B cell (primary cell): ENCODE measurements around the gene UTRN. TPM values are rescaled to one million over a fixed set of nuclear protein-coding genes. Genes with fewer than 3 reads are reported as not detected.

ENCODE experiments used
- ATAC-seq: fragments of 200-7000 bp; cut with Tn5 transposase; one replicate; pipeline ENCODE4 v1.10.0; 2021; ENCODE audit warnings: low read depth, mild to moderate bottlenecking, moderate number of reproducible peaks, moderate library complexity
- CTCF ChIA-PET: fragments of 350-600 bp; sonication (Branson Sonifier 250); formaldehyde crosslinking; loops from one replicate; lab custom pipeline; 2021; ENCODE audit warnings: antibody characterized with exemption, inconsistent platforms; lab: Charles Lee
- POLR2A ChIA-PET: fragments of 350-600 bp; sonication (Branson Sonifier 250); formaldehyde crosslinking; loops from one replicate; lab custom pipeline; 2021; ENCODE audit warnings: antibody characterized with exemption; lab: Charles Lee
- DNase-seq: peaks from one replicate; pipeline ENCODE4 v3.0.0; 2013
- H2AFZ ChIP-seq: 2 replicates; pipeline ENCODE4 v1.6.1; 2012; ENCODE audit warnings: mild to moderate bottlenecking, low read depth, low read length; ENCODE audit not compliant: insufficient read depth, poor library complexity, severe bottlenecking
- H3K27ac ChIP-seq, 2 donors: 1 replicate in 1 of 2; 2 replicates in 1 of 2; pipeline ENCODE4 v1.5.1; 2012 to 2013; ENCODE audit warnings: low read length in 2 of 2, mild to moderate bottlenecking in 2 of 2, moderate library complexity in 1 of 2
- H3K27me3 ChIP-seq, 4 experiments: fragments of 200-600 bp in 1 of 4; sonication (generic) in 1 of 4; replicated peaks in 1 of 4; 1 replicate in 2 of 4; 2 replicates in 2 of 4; pipeline versions ENCODE4 v1.6.1 to v1.7.0; 2013 to 2016; ENCODE audit warnings: low read length in 3 of 4, mild to moderate bottlenecking in 2 of 4, mixed read lengths in 1 of 4, moderate library complexity in 1 of 4; ENCODE audit not compliant: insufficient read depth in 4 of 4, control insufficient read depth in 3 of 4; ENCODE audit errors: control extremely low read depth in 1 of 4
- H3K36me3 ChIP-seq, 2 experiments: replicated peaks in 1 of 2; 1 replicate in 1 of 2; 2 replicates in 1 of 2; pipeline versions ENCODE4 v1.6.1 to v1.7.1; 2013; ENCODE audit warnings: low read length in 1 of 2; ENCODE audit not compliant: insufficient read depth in 2 of 2, control insufficient read depth in 1 of 2; ENCODE audit errors: control extremely low read depth in 1 of 2, extremely low read depth in 1 of 2
- H3K4me1 ChIP-seq, 2 donors: fragments of 200-600 bp in 1 of 2; sonication (generic) in 1 of 2; 1 replicate in 1 of 2; 2 replicates in 1 of 2; pipeline versions ENCODE4 v1.5.1 to v1.6.1; 2013 to 2017; ENCODE audit warnings: low read length in 2 of 2; ENCODE audit not compliant: control insufficient read depth in 2 of 2, insufficient read depth in 2 of 2
- H3K4me2 ChIP-seq: replicated peaks from 2 replicates; pipeline ENCODE3; 2012; ENCODE audit warnings: mild to moderate bottlenecking, low read depth, low read length; ENCODE audit not compliant: poor library complexity, severe bottlenecking
- H3K4me3 ChIP-seq, 5 experiments: fragments of 200-600 bp in 1 of 5; sonication (generic) in 1 of 5; 1 replicate in 3 of 5; 2 replicates in 2 of 5; pipeline versions ENCODE4 v1.5.1 to v1.7.0; 2011 to 2016; ENCODE audit warnings: low read length in 4 of 5, mild to moderate bottlenecking in 4 of 5, low read depth in 2 of 5, control low read depth in 1 of 5, moderate library complexity in 1 of 5; ENCODE audit not compliant: insufficient read depth in 1 of 5; ENCODE audit errors: control extremely low read depth in 1 of 5, extremely low read depth in 1 of 5
- H3K79me2 ChIP-seq: fragments of 200-600 bp; sonication (generic); one replicate; pipeline ENCODE4 v1.6.0; 2016; ENCODE audit warnings: low read length; ENCODE audit not compliant: control insufficient read depth, insufficient read depth
- H3K9ac ChIP-seq: fragments of 200-600 bp; sonication (generic); 2 replicates; pipeline ENCODE4 v1.6.1; 2017; ENCODE audit warnings: mild to moderate bottlenecking, low read length, moderate library complexity
- H3K9me3 ChIP-seq, 3 donors: one replicate each; pipeline versions ENCODE4 v1.6.1 to v1.7.1; 2013; ENCODE audit warnings: low read length in 2 of 3; ENCODE audit not compliant: control insufficient read depth in 2 of 3, insufficient read depth in 1 of 3; ENCODE audit errors: control extremely low read depth in 1 of 3
- H4K20me1 ChIP-seq: 2 replicates; pipeline ENCODE4 v1.6.0; 2012; ENCODE audit warnings: mild to moderate bottlenecking, low read length; ENCODE audit not compliant: insufficient read depth, control insufficient read depth, poor library complexity, severe bottlenecking
- H3K27ac Mint-ChIP-seq: one replicate; pipeline ENCODE4 v1.8.0; 2021; ENCODE audit warnings: mixed read lengths
- H3K27me3 Mint-ChIP-seq: one replicate; pipeline ENCODE4 v1.8.0; 2021; ENCODE audit warnings: mixed read lengths
- H3K4me1 Mint-ChIP-seq: one replicate; pipeline ENCODE4 v1.8.0; 2021; ENCODE audit warnings: mixed read lengths
- H3K4me3 Mint-ChIP-seq: one replicate; pipeline ENCODE4 v1.8.0; 2021; ENCODE audit warnings: mixed read lengths
- H3K9me3 Mint-ChIP-seq: one replicate; pipeline ENCODE4 v1.8.0; 2022; ENCODE audit warnings: mixed read lengths; ENCODE audit not compliant: insufficient read depth
- CTCF ChIP-seq: fragments of 200-600 bp; IDR thresholded peaks from one replicate; pipeline ENCODE4 v1.8.0; 2022; ENCODE audit warnings: antibody characterized with exemption, mild to moderate bottlenecking
- EZH2 ChIP-seq: IDR thresholded peaks from 2 replicates; pipeline ENCODE4 v1.6.1; 2012; ENCODE audit warnings: borderline replicate concordance, low read depth, mild to moderate bottlenecking, moderate library complexity, low read length; ENCODE audit not compliant: insufficient read depth, poor library complexity, severe bottlenecking
- WGBS: methylation state at CpG from one replicate; pipeline ENCODE4 v1.1.5; 2013; ENCODE audit warnings: missing lambda C conversion rate; ENCODE audit not compliant: insufficient coverage; 5-methylcytosine and 5-hydroxymethylcytosine counted together
- intact Hi-C: fragments of 100-400 bp; cut with micrococcal nuclease; formaldehyde crosslinking; loops from one replicate; pipeline ENCODE4 v1.10.0; 2022
- polyA plus RNA-seq: library from polyadenylated mRNA; depleted of rRNA; stranded (reverse); fragments of >200 nt; gene quantifications from 2 replicates; pipeline ENCODE4 v1.2.3, GENCODE V29; 2012
- total RNA-seq, 2 donors: library from RNA; stranded (reverse); fragments of 120-200 nt in 1 of 2; gene quantifications; 1 replicate in 1 of 2; 2 replicates in 1 of 2; pipeline versions ENCODE4 v1.2.3 to v1.2.4, GENCODE V29; 2013 to 2022

UTRN gene
- total and polyA plus RNA-seq, 2 donors (not counting 1 experiment from before 2014, with no cell fraction given): 40.0 to 224 TPM

- Histone ChIP-seq H3K27ac (peak overlapping the region; percentile 82 to 94), H2AFZ (peak overlapping the region; percentile 13), H3K27me3 (no peaks in the 10 kb centered on the region), H3K9ac (peak overlapping the region; percentile 41), H3K4me3 (peak overlapping the region in 4 of 5 experiments; percentile 34 to 53 (median 36)), H3K4me2 (peak overlapping the region; percentile 73), H3K79me2 (peaks cover 13% of the 10 kb centered on the region), H3K9me3 (no peaks in the 10 kb centered on the region), H3K36me3 (no peaks in the 10 kb centered on the region), H4K20me1 (no peaks in the 10 kb centered on the region), H3K4me1 (peaks cover 56 to 61% of the 10 kb centered on the region in 2 donors)
- POLR2A ChIA-PET: interaction anchor here (0.6 to 1.9 kb wide), 7 partner anchors 8 to 118 kb away, joined by 3 to 6 read pairs (median 3); partner anchors contain the start of gene UTRN
- CTCF ChIA-PET: interaction anchor here (1.1 to 1.9 kb wide), 2 partner anchors 8 to 23 kb away, joined by 4 read pairs; no protein-coding TSS in a partner anchor
- no peak for TF ChIP-seq CTCF
- no peak for TF ChIP-seq EZH2
- Mint-ChIP-seq H3K9me3 (no peaks in the 10 kb centered on the region), H3K4me1 (peaks cover 73% of the 10 kb centered on the region), H3K27ac (peak overlapping the region; percentile 94), H3K4me3 (peak overlapping the region; percentile 82), H3K27me3 (no peaks in the 10 kb centered on the region)
- DNase-seq: peak; percentile 92
- intact Hi-C loops: loop anchor here (1.0 to 2.0 kb wide), 6 partner anchors 18 to 229 kb away; partner anchors contain the start of genes STX11 and UTRN
- 0% methylated on average over 8 of the region's 12 CpGs for WGBS
- peak; percentile 76 for ATAC-seq
Observed at GRCh38 chr6:144334150-144334708, 49.1 kb downstream of the UTRN start.

Other genes with a start within 250 kb of the UTRN start
- 104 and 111 TPM in 2 replicates for gene SF3B5, start 189.8 kb upstream of the UTRN start, total RNA-seq
- 204 and 360 TPM in 2 replicates for gene SF3B5, start 189.8 kb upstream of the UTRN start, polyA plus RNA-seq
- 10.3 and 11.6 TPM in 2 replicates for gene STX11, start 134.8 kb upstream of the UTRN start, total RNA-seq
- 14.6 and 14.8 TPM in 2 replicates for gene STX11, start 134.8 kb upstream of the UTRN start, polyA plus RNA-seq